HCT116 (cell line): ENCODE measurements around the gene ST7. TPM values are rescaled to one million over a fixed set of nuclear protein-coding genes. Genes with fewer than 3 reads are reported as not detected.
"Not testable (repeated sequence)": the region's sequence is repeated elsewhere in the genome, so short reads cannot be mapped to it uniquely, and the experiment has no call there.

ENCODE experiments used
- ATAC-seq: fragments of 200-7000 bp; cut with Tn5 transposase; 2 replicates; pipeline ENCODE4 v1.9.1; 2020; ENCODE audit warnings: mild to moderate bottlenecking, moderate library complexity
- BruUV-seq: library from RNA; stranded (reverse); fragments of 400-500 nt; replicated peaks from 2 replicates; lab custom pipeline; 2021; lab: Mats Ljungman, UMichigan
- CTCF ChIA-PET: fragments of 300-600 bp; sonication (Branson Sonifier 250); formaldehyde crosslinking; loops from one replicate; lab custom pipeline; 2021; ENCODE audit warnings: antibody characterized with exemption; lab: Charles Lee
- POLR2A ChIA-PET: fragments of 300-600, 350-600 bp; sonication (Branson Sonifier 250); formaldehyde crosslinking; loops from one replicate; lab custom pipeline; 2021; ENCODE audit warnings: antibody characterized with exemption; lab: Charles Lee
- RAD21 ChIA-PET, 2 experiments: fragments of 300-600 bp; sonication (Branson Sonifier 250); formaldehyde crosslinking; loops; one replicate each; lab custom pipeline; 2023; ENCODE audit warnings: low total read pairs in 2 of 2; ENCODE audit not compliant: uncharacterized antibody in 2 of 2, unreplicated experiment in 2 of 2, low non-redundant PET in 1 of 2; lab: Charles Lee
- DNase-seq: peaks from one replicate; pipeline ENCODE4 v3.0.0-alpha.2; 2010; ENCODE audit warnings: low read depth, low spot score
- H2AFZ ChIP-seq: fragments of 200-600 bp; shearing (Covaris generic), sonication (generic); 2 replicates; pipeline ENCODE4 v1.6.1; 2017; ENCODE audit warnings: low read depth, mixed run types, mixed read lengths, antibody characterized with exemption, low read length; ENCODE audit not compliant: poor library complexity, severe bottlenecking
- H3K27ac ChIP-seq: 2 replicates; pipeline ENCODE4 v1.5.1; 2012; ENCODE audit warnings: low read depth, low read length
- H3K27me3 ChIP-seq: fragments of 200-600 bp; sonication (generic); 2 replicates; pipeline ENCODE4 v1.6.1; 2016; ENCODE audit warnings: mixed run types, low read length, mixed read lengths; ENCODE audit not compliant: insufficient read depth
- H3K36me3 ChIP-seq, 2 experiments: fragments of 200-500 bp in 1 of 2; fragments of 200-600 bp in 1 of 2; sonication (Bioruptor generic) in 1 of 2; sonication (generic) in 1 of 2; 2 replicates each; pipeline versions ENCODE4 v1.5.1 to v1.6.1; 2014 to 2016; ENCODE audit warnings: low read length in 2 of 2, inconsistent platforms in 1 of 2, mixed read lengths in 1 of 2, mixed run types in 1 of 2; ENCODE audit not compliant: insufficient read depth in 2 of 2, control insufficient read depth in 1 of 2
- H3K4me1 ChIP-seq, 2 experiments: fragments of 200-600 bp in 1 of 2; sonication (generic) in 1 of 2; 2 replicates each; pipeline versions ENCODE4 v1.5.1 to v1.6.1; 2012 to 2017; ENCODE audit warnings: low read length in 2 of 2, inconsistent platforms in 1 of 2, mild to moderate bottlenecking in 1 of 2, mixed read lengths in 1 of 2, mixed run types in 1 of 2, moderate library complexity in 1 of 2; ENCODE audit not compliant: insufficient read depth in 2 of 2, control insufficient read depth in 1 of 2
- H3K4me2 ChIP-seq: fragments of 200-600 bp; sonication (generic); 2 replicates; pipeline ENCODE4 v1.6.1; 2017; ENCODE audit warnings: mixed run types, low read length, mixed read lengths
- H3K4me3 ChIP-seq, 2 experiments: fragments of 200-600 bp in 1 of 2; sonication (generic) in 1 of 2; replicated peaks in 1 of 2; 2 replicates each; pipeline ENCODE4 v1.5.1; 2011 to 2016; ENCODE audit warnings: low read length in 2 of 2, control low read depth in 1 of 2, low read depth in 1 of 2, mild to moderate bottlenecking in 1 of 2, mixed read lengths in 1 of 2, mixed run types in 1 of 2
- H3K79me2 ChIP-seq: fragments of 200-600 bp; sonication (generic); 2 replicates; pipeline ENCODE4 v1.6.1; 2017; ENCODE audit warnings: mild to moderate bottlenecking, mixed run types, low read length, moderate library complexity, mixed read lengths; ENCODE audit not compliant: insufficient read depth
- H3K9ac ChIP-seq: fragments of 200-600 bp; sonication (generic); 2 replicates; pipeline ENCODE4 v1.6.1; 2016; ENCODE audit warnings: low read length, mixed read lengths
- H3K9me2 ChIP-seq: fragments of 200-600 bp; sonication (generic), shearing (Covaris generic); 2 replicates; pipeline ENCODE4 v1.6.1; 2017; ENCODE audit warnings: mixed run types, mild to moderate bottlenecking, moderate library complexity; ENCODE audit not compliant: insufficient read depth
- H3K9me3 ChIP-seq, 2 experiments: fragments of 200-500 bp in 1 of 2; fragments of 200-600 bp in 1 of 2; sonication (Bioruptor generic) in 1 of 2; sonication (generic) in 1 of 2; 2 replicates each; pipeline ENCODE4 v1.6.1; 2014 to 2017; ENCODE audit warnings: low read length in 2 of 2, mixed read lengths in 2 of 2, inconsistent platforms in 1 of 2, low read depth in 1 of 2, mild to moderate bottlenecking in 1 of 2, mixed run types in 1 of 2, moderate library complexity in 1 of 2; ENCODE audit not compliant: control insufficient read depth in 1 of 2, insufficient read depth in 1 of 2
- H4K20me1 ChIP-seq: fragments of 200-600 bp; sonication (generic), shearing (Covaris generic); 2 replicates; pipeline ENCODE4 v1.6.1; 2017; ENCODE audit warnings: mixed run types, mild to moderate bottlenecking, moderate library complexity; ENCODE audit not compliant: insufficient read depth
- ATF3 ChIP-seq: IDR thresholded peaks from 2 replicates; pipeline ENCODE4 v1.6.1; 2012
- EGR1 ChIP-seq: IDR thresholded peaks from 2 replicates; pipeline ENCODE4 v1.6.1; 2012; ENCODE audit warnings: low read depth
- ELF1 ChIP-seq: IDR thresholded peaks from 2 replicates; pipeline ENCODE4 v1.6.1; 2012; ENCODE audit warnings: low read depth, borderline replicate concordance
- FOSL1 ChIP-seq: IDR thresholded peaks from 2 replicates; pipeline ENCODE4 v1.6.1; 2012; ENCODE audit warnings: low read depth
- JUND ChIP-seq: IDR thresholded peaks from 2 replicates; pipeline ENCODE4 v1.6.1; 2012
- MAX ChIP-seq: IDR thresholded peaks from 2 replicates; pipeline ENCODE4 v1.6.1; 2012
- POLR2A ChIP-seq: IDR thresholded peaks from 2 replicates; pipeline ENCODE4 v1.7.0; 2011; ENCODE audit warnings: borderline replicate concordance; ENCODE audit not compliant: insufficient read depth, insufficient read length; ENCODE audit errors: extremely low read depth
- POLR2AphosphoS5 ChIP-seq: IDR thresholded peaks from 2 replicates; pipeline ENCODE4 v1.6.1; 2011; ENCODE audit warnings: mild to moderate bottlenecking, low read depth, low read length, moderate library complexity
- intact Hi-C: fragments of 100-400 bp; cut with micrococcal nuclease; formaldehyde crosslinking; loops from 2 replicates; pipeline ENCODE4 v1.10.0; 2022
- total RNA-seq: library from RNA; stranded (reverse); gene quantifications from one replicate; pipeline ENCODE4 v1.2.1, GENCODE V29; 2021; ENCODE audit not compliant: unreplicated experiment

The ST7 gene
- total RNA-seq, 1 experiment from 2014 or later: 12.6 TPM

GRCh38 chr7:117024811-117025210 lies 71.5 kb downstream of the ST7 start:
- intact Hi-C loops: no loop called here
- ChIA-PET CTCF (interaction anchor here (0.8 kb wide), 1 partner anchor 36 kb away, joined by 3 read pairs; no protein-coding TSS in a partner anchor), RAD21 (no interaction called here), POLR2A (no interaction called here)
- TF ChIP-seq POLR2AphosphoS5: no peak
- no peak for TF ChIP-seq ELF1
- TF ChIP-seq ATF3: no peak
- TF ChIP-seq JUND: no peak
- Histone ChIP-seq H3K27me3 (no peaks in the 10 kb centered on the region), H3K36me3 (no peaks in the 10 kb centered on the region), H4K20me1 (no peaks in the 10 kb centered on the region), H2AFZ (no peak overlapping the region), H3K9me2 (no peaks in the 10 kb centered on the region), H3K4me3 (no peak overlapping the region), H3K9me3 (no peaks in the 10 kb centered on the region), H3K79me2 (no peaks in the 10 kb centered on the region), H3K9ac (no peak overlapping the region), H3K27ac (no peak overlapping the region), H3K4me1 (peaks cover 0 to 10% of the 10 kb centered on the region in 2 experiments; a peak in 2 of 4 replicates), H3K4me2 (no peak overlapping the region)
- ATAC-seq: no peak
- BruUV-seq: no TSS peak
- DNase-seq: no peak

GRCh38 chr7:117025891-117026290 lies 72.6 kb downstream of the ST7 start:
- Histone ChIP-seq H3K4me3 (no peak overlapping the region), H3K4me1 (no peaks in the 10 kb centered on the region), H3K9me3 (no peaks in the 10 kb centered on the region), H3K9me2 (no peaks in the 10 kb centered on the region), H3K36me3 (no peaks in the 10 kb centered on the region), H2AFZ (no peak overlapping the region), H4K20me1 (no peaks in the 10 kb centered on the region), H3K9ac (no peak overlapping the region), H3K27ac (no peak overlapping the region), H3K4me2 (no peak overlapping the region), H3K79me2 (no peaks in the 10 kb centered on the region), H3K27me3 (no peaks in the 10 kb centered on the region)
- POLR2A ChIA-PET: no interaction called here
- BruUV-seq: no TSS peak
- RAD21 ChIA-PET: no interaction called here
- CTCF ChIA-PET: no interaction called here
- TF ChIP-seq POLR2A: no peak
- no peak for TF ChIP-seq FOSL1
- no peak for TF ChIP-seq EGR1
- TF ChIP-seq MAX: no peak
- ATAC-seq (no peak), DNase-seq (no peak)
- intact Hi-C loops: no loop called here

- RAD21 ChIA-PET, H3K27ac ChIP-seq, POLR2A ChIA-PET, H3K9me3 ChIP-seq, H3K79me2 ChIP-seq, H3K4me3 ChIP-seq, H4K20me1 ChIP-seq, H3K9ac ChIP-seq, ATAC-seq, CTCF ChIA-PET, DNase-seq, H3K4me1 ChIP-seq, H3K4me2 ChIP-seq, H3K9me2 ChIP-seq, BruUV-seq, H3K27me3 ChIP-seq, H3K36me3 ChIP-seq, intact Hi-C loops, H2AFZ ChIP-seq: not testable (repeated sequence)
Observed at GRCh38 chr7:117030346-117030745, 77.0 kb downstream of the ST7 start.

- POLR2A ChIA-PET, intact Hi-C loops, H4K20me1 ChIP-seq, CTCF ChIA-PET, H3K9ac ChIP-seq, H3K79me2 ChIP-seq, BruUV-seq, H3K9me3 ChIP-seq, H3K4me1 ChIP-seq, H2AFZ ChIP-seq, H3K4me3 ChIP-seq, ATAC-seq, H3K9me2 ChIP-seq, H3K36me3 ChIP-seq, H3K27me3 ChIP-seq, DNase-seq, H3K27ac ChIP-seq, H3K4me2 ChIP-seq, RAD21 ChIA-PET: not testable (repeated sequence)
Observed at GRCh38 chr7:117030793-117031192, 77.5 kb downstream of the ST7 start.
